HFF-Myc (cell line): Measurements from ENCODE around the gene BRMS1.

Experiments used
- DNase-seq: peaks from one replicate; pipeline ENCODE4 v3.0.0-alpha.2; 2011; ENCODE audit warnings: low read depth; ENCODE audit errors: extremely low read depth
- H3K4me3 ChIP-seq: replicated peaks from 2 replicates; pipeline ENCODE4 v1.5.1; 2011; ENCODE audit warnings: low read depth, mild to moderate bottlenecking, control low read depth, low read length
- CTCF ChIP-seq: IDR thresholded peaks from 2 replicates; pipeline ENCODE4 v1.5.1; 2012; ENCODE audit warnings: mild to moderate bottlenecking, low read depth, low read length, control low read depth; ENCODE audit errors: missing control alignments

BRMS1 gene

GRCh38 chr11:66333896-66334604 lies 10.9 kb downstream of the BRMS1 start:
- no peak for DNase-seq
- no peak for TF ChIP-seq CTCF
- H3K4me3 ChIP-seq = peak overlapping the region; percentile 89

GRCh38 chr11:66333220-66333877 lies 11.6 kb downstream of the BRMS1 start:
- TF ChIP-seq CTCF = no peak

GRCh38 chr11:66332371-66333219 lies 12.3 kb downstream of the BRMS1 start:
- no peak for TF ChIP-seq CTCF
- DNase-seq = no peak
- H3K4me3 ChIP-seq = no peak overlapping the region

More at GRCh38 chr11:66333220-66333877, 11.6 kb downstream of the BRMS1 start:
- no peak overlapping the region for H3K4me3 ChIP-seq
- DNase-seq = no peak

- TF ChIP-seq CTCF = no peak
- no peak overlapping the region for H3K4me3 ChIP-seq
- DNase-seq = no peak
These were observed 13.1 kb downstream of the BRMS1 start for GRCh38 chr11:66331542-66332370.

- no peak overlapping the region for H3K4me3 ChIP-seq
- no peak for DNase-seq
- TF ChIP-seq CTCF = no peak
These were observed 14.0 kb downstream of the BRMS1 start for GRCh38 chr11:66330931-66331330.

GRCh38 chr11:66329165-66329673 lies 15.7 kb downstream of the BRMS1 start:
- no peak overlapping the region for H3K4me3 ChIP-seq
- TF ChIP-seq CTCF = no peak
- DNase-seq = no peak
